HUDEP-2 (cell line): ENCODE results near the gene CAVIN1.
"Not testable (repeated sequence)": the region's sequence is repeated elsewhere in the genome, so short reads cannot be mapped to it uniquely, and the experiment has no call there.

Source experiments
- DNase-seq, 76 experiments: peaks; one replicate each; lab custom pipeline; 2025; ENCODE audit not compliant: unreplicated experiment in 76 of 76; lab: John Stamatoyannopoulos, UW

CAVIN1 gene

GRCh38 chr17:42407289-42407836 is 15.7 kb downstream of the CAVIN1 start:
- DNase-seq, result peak in 70 of 76 experiments; percentile 11 to 80 (median 58)

- DNase-seq, result no peak
Observed at GRCh38 chr17:42406615-42407288, 16.3 kb downstream of the CAVIN1 start.

- peak in 64 of 76 experiments; percentile 9 to 77 (median 52) for DNase-seq
Observed at GRCh38 chr17:42405963-42406495, 17.0 kb downstream of the CAVIN1 start.

GRCh38 chr17:42405076-42405475 is 18.0 kb downstream of the CAVIN1 start:
- no peak for DNase-seq

DNA sequence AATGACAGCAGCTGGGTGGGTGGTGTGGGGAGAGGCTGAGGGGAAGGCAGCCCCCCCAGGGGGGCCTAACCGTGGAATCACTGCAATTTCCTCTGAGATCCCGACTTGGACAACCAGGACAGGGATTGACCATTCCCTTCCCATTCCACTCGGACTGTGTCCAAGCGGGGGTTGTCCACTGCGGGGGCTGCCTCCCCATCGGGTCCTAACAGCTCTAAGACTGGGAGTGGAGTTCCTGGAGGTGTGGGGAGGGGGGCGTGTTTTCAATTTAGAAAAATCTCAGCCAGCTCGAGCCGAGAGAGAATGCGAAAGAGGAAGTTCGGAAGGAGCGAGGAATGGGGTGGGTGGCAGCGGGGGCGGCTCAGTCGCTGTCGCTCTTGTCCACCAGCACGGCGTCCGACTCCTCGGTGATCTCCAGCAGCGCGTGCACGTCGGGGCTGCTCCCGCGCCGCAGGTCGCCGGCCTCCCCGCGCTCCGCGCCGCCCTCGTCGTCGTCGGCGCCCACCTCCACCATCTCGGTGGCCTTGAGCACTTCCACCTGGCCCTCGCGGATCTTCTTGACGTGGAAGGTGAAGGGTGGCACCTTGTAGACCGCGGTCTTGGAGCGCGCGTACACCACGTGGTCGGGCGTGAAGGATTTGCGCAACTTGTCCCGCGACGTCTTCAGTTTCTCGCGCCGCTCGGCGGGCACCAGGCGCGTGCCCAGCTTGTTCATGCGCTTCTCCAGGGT is 18.6 kb downstream of the CAVIN1 start:
- no peak for DNase-seq

GRCh38 chr17:42403150-42403549 is 19.9 kb downstream of the CAVIN1 start:
- DNase-seq, result peak in 19 of 76 experiments; percentile 4 to 38 (median 19)

GRCh38 chr17:42402117-42402516 is 20.9 kb downstream of the CAVIN1 start:
- DNase-seq, result no peak

DNA sequence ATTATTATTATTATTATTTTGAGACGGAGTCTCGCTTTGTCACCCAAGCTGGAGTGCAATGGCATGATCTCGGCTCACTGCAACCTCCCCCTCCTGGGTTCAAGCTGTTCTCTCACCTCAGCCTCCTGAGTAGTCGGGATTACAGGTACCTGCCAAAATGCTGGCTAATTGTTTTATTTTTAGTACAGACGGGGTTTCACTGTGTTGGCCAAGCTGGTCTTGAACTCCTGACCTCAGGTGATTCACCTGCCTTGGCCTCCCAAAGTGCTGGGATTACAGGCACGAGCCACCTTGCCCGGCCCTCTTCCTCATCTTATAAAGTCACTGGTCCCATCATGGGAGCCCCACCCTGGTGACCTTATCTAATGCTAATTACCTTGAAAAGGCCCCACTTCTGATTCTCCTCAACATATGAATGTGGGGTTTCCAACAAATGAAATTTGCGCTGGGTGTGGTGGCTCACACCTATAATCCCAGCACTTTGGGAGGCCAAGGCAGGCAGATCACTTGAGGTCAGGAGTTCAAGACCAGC is 22.1 kb downstream of the CAVIN1 start:
- not testable (repeated sequence) for DNase-seq

DNA sequence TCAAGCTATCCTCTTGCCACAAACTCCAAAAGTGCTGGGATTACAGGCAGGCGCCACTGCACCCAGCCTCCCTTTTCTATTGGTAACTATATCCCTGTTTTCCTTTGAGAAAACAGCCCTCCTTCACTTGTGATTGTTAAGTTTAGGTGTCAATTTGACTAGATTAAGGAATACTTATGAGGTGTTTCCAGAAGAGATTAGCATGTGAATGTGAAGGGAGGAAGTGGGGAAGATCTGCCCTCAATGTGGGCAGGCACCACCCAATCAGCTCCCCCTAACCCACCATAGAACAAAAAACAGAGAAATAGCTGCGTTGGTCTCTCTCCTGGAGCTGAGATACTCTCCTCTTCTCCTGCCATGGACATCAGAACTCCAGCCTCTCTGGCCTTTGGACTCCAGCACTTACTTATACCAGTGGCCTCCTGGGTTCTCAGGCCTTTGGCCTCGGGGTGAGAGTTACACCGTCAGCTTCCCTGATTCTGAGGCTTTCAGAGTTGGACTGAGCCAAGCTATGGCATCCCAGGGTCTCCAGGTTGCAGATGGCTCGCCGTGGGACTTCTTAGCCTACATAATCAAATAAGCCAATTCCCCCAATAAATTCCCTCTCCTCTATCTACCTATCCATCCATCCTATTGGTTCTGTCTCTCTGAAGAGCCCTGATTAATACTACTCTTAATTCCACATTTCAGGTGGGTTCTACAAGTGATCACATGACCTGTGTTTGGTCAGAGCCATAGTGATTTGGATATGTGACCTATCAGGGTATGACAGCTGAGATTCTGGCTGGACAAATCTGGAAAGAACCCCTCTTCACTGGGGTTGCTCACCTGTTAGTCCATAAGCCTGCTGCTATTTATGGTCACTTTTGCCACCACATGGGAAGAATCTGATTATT is 22.9 kb downstream of the CAVIN1 start:
- DNase-seq, result no peak

- DNase-seq, result no peak
Observed at GRCh38 chr17:42399121-42399520, 23.9 kb downstream of the CAVIN1 start.

GRCh38 chr17:42395601-42396000 is 27.5 kb downstream of the CAVIN1 start:
- not testable (repeated sequence) for DNase-seq

- no peak for DNase-seq
Observed at GRCh38 chr17:42394838-42395237, 28.2 kb downstream of the CAVIN1 start.

GRCh38 chr17:42392692-42393415 is 30.2 kb downstream of the CAVIN1 start:
- DNase-seq, result no peak

DNA sequence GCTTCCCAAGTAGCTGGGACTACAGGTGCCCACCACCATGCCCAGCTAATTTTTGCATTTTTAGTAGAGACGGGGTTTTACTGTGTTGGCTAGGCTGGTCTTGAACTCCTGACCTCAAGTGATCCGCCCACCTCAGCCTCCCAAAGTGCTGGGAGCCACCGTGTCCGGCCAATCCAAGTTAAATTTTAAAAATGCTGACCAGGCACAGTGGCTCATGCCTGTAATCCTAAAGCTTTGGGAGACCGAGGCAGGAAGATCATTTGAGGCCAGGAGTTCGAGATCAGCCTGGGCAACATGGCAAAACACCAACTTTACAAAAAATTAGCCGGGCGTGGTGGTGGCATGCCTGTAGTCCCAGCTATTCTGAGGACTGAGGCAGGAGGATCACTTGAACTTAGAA is 31.6 kb downstream of the CAVIN1 start:
- DNase-seq, result not testable (repeated sequence)

- peak in 1 of 76 experiments; percentile 15 for DNase-seq
Observed at GRCh38 chr17:42389899-42390298, 33.2 kb downstream of the CAVIN1 start.

DNA sequence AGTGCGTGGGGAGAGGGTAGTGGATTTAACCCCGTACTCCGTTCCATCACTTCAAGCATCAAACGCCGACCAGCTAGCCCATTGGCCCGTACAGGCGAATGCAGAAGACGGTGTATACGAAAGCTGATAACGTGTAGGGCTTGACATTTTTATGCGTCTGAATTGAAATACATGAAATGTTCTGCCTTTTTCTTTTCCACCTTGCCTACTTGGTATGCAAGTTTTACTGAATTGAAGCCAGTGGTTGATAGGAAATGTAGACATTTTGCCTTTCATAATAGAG is 34.0 kb downstream of the CAVIN1 start:
- no peak for DNase-seq

DNA sequence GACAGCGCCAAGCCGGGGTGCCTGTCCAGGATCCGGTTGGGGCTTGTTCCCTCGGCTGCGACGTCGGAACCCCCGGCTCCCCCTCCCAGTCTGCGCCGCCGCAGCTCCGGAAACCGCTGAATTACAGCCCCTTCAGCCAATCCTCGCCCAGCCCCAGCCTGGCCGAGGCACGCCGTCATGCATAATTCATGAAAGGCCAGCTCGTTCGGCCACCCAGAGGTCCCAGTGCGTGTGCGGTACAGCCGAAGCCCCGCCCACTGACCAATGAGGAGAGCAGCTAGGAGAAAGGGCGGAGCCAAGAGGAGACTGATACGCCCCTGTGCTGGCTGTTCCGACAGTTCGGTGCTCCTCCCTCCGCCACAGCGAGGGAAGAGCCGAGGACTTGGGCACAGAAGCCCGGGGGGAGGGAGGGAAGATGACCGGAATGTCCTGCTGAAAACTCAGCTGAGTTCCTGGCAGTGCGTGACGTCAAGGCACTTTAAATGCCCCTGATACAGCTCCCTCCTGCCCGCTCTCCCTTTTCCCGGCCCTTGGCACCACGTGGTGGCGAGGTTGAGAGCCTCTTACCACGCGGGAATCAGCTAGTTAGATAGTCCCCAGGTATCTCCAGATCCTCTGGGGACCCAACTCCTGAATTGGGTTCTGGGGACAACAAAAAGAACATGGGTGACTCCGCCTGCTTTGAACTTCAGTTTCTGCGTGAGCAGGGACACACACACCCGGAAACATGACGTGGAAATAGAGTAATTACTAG is 34.5 kb downstream of the CAVIN1 start, which contains the start of gene STAT3:
TSS of gene STAT3 (minus strand) at position 62 of the 754 bp plus-strand sequence. CDS start 39,926 bp downstream, outside the sequence.
- peak; percentile 79 to 100 (median 99) for DNase-seq

- peak in 2 of 76 experiments; percentile 20 to 28 for DNase-seq
Observed at GRCh38 chr17:42387661-42388380, 35.2 kb downstream of the CAVIN1 start.
